ENCODE data around the gene MTOR. TPM values are rescaled to one million over a fixed set of nuclear protein-coding genes. Genes with fewer than 3 reads are reported as not detected.

MTOR gene
- total and polyA plus RNA-seq, 2 donors (not counting 3 experiments of a cell fraction or from before 2014, with no cell fraction given) = 33.5 to 50.4 TPM

GRCh38 chr1:11061652-11062365 lies 200.5 kb downstream of the MTOR start:
- Histone ChIP-seq H3K27ac (ENCODE audit: insufficient read depth, low read depth, low read length) (no peak overlapping the region), H3K9me1 (replicated peaks; ENCODE audit: control insufficient read depth, extremely low read depth, insufficient read depth, low read length) (no peaks in the 10 kb centered on the region), H2AFZ (ENCODE audit: low read depth, low read length) (no peak overlapping the region), H3K9ac (replicated peaks; ENCODE audit: extremely low read depth, insufficient read depth, low read length) (no peak overlapping the region), H3K27me3 (ENCODE audit: control insufficient read depth in 2 of 2, insufficient read depth in 2 of 2, low read length in 2 of 2) (no peaks in the 10 kb centered on the region), H3K9me3 (replicated peaks; ENCODE audit: control insufficient read depth, insufficient read depth, low read length) (no peaks in the 10 kb centered on the region), H3K4me3 (replicated peaks in 1 of 3; ENCODE audit: insufficient read depth in 1 of 3, low read depth in 1 of 3, low read length in 3 of 3) (no peak overlapping the region), H3K36me3 (ENCODE audit: control insufficient read depth in 2 of 2, extremely low read depth in 1 of 2, insufficient read depth in 2 of 2, low read length in 2 of 2) (peaks cover 4 to 15% of the 10 kb centered on the region in 2 experiments), H3K79me2 (ENCODE audit: control insufficient read depth, insufficient read depth, low read length) (peaks cover 20% of the 10 kb centered on the region), H3K4me1 (ENCODE audit: control insufficient read depth, extremely low read depth, insufficient read depth, low read length) (peaks cover 13% of the 10 kb centered on the region), H4K20me1 (replicated peaks; ENCODE audit: control insufficient read depth, extremely low read depth, insufficient read depth, low read length) (no peaks in the 10 kb centered on the region), H3K4me2 (ENCODE audit: insufficient read depth, low read length) (no peak overlapping the region)
- intact Hi-C loops (cut with micrococcal nuclease) = loop anchor here (5.0 kb wide), 1 partner anchor 35 kb away; the partner anchor contains the start of gene EXOSC10
- FAIRE-seq (no peak), DNase-seq (ENCODE audit: low read depth, low spot score) (no peak)
- BruUV-seq (replicated peaks) = no TSS peak
- dilution Hi-C loops (cut with MboI; ENCODE audit: extremely low pct_ligation_motif_present, low sequenced_read_pairs) = no loop called here
- TF ChIP-seq GATA2 (IDR thresholded peaks at IDR 0.05; ENCODE audit: insufficient read depth, insufficient read length, low read depth, low read length) (no peak), EZH2 (IDR thresholded peaks at IDR 0.05; ENCODE audit: borderline replicate concordance, low read depth, low read length, severe bottlenecking) (no peak), FOS (IDR thresholded peaks at IDR 0.05; ENCODE audit: borderline replicate concordance, insufficient read depth, low read length) (no peak), POLR2A (IDR thresholded peaks at IDR 0.05; ENCODE audit: low read depth, low read length) (no peak), MYC (IDR thresholded peaks at IDR 0.05; ENCODE audit: low read depth, low read length) (no peak), MAX (IDR thresholded peaks at IDR 0.05; ENCODE audit: insufficient read depth, insufficient read length) (no peak), CTCF (IDR thresholded peaks at IDR 0.05; ENCODE audit: extremely low read depth in 1 of 2, insufficient read depth in 1 of 2, low read depth in 1 of 2, low read length in 2 of 2) (no peak), JUN (IDR thresholded peaks at IDR 0.05; ENCODE audit: borderline replicate concordance, insufficient read depth, insufficient read length, low read depth) (no peak), POLR2AphosphoS5 (IDR thresholded peaks at IDR 0.05; ENCODE audit: insufficient read depth, low read depth, low read length) (no peak)
- CTCF ChIA-PET = interaction anchor here (4.1 kb wide), 1 partner anchor 24 kb away, joined by 69 read pairs; no protein-coding TSS in a partner anchor
- POLR2A ChIA-PET = no interaction called here

Measured in endothelial cell of umbilical vein (primary cell).